GM20431 (cell line): Measurements from ENCODE around the gene TMEM26.

Experiments used
- in situ Hi-C: fragments of 300-500 bp; cut with MseI, MboI; formaldehyde crosslinking; loops from one replicate; pipeline ENCODE4 v1.15.0; 2020; ENCODE audit warnings: low sequenced_read_pairs; ENCODE audit not compliant: unreplicated experiment

TMEM26 gene

DNA sequence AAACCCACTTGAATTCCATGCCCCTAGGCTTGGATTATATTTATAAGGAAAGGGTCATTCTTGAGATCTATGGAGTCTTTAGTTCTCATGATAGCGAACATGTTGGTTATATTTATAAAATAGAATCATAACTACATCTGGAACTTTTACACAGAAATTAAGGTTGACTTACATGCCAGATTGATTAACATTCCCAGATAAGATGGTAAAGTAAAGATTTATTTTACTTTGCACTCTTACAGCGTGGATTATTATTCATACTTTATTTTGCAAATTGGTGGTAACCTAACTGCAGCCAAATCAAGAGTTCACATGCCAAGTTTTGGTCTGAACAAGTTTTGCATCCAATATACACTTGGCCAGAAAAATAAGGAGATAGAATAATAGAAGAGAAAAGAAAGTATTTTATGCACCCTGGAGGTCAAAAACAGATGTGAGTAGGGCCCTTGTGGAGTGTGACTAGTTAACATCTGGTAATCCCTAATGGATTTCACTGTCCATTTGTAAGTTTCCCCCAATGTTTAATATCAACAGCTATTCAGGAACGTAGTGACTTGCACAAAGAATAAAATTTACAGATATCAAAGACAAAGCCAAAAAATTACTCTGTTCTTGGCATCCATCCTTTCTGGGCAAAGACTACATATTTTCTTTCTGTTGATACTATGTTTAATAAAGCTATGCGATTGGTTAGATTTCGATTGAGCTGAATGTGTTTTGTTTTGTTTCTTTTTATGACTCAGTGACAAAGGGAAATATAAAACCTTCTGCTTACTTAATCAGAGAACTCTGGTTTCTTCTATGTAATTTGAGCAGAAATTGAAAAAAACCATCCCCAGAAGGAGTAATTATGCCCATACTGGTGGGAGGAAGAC is 10.1 kb upstream of the TMEM26 start:
- in situ Hi-C loops, result no loop called here

DNA sequence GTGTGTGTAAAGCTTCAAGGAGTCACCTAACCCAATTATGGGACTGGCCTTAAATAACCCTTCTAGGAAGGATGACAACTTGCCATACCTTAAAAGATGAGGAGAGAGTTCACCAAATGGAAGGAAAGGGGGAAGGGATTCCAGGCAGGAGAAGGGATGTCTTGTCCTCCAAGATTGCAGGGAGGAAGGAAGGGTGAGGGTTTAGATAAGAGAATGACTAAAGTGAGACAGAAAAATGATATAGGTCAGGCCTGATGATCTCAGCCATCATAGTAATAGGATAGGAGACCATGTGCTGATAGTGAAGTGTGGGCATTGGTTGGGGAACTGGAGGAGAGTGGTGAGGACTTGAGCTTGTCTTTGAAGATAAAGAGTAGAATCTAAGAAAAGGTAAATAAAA is 7.7 kb upstream of the TMEM26 start:
- in situ Hi-C loops, result no loop called here

DNA sequence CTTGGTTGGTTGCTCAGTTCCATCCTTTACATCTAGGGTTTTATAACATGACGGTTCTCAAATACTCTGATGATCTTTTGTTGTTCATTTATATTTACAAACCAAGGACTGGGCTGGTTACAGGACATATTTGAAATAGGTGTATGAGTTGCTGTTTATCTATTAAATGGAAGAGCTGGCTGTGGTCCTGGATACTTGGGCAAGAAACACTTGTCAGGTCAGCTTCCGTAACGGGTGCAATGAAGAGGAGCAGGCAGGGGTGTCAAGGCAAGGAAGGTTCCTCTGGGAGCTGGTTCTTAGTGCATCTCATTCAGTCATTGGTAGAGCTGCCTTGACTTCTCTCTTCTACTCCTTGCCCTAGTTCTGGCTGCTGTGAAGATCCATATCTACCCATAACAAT is 4.8 kb upstream of the TMEM26 start:
- in situ Hi-C loops, result no loop called here

DNA sequence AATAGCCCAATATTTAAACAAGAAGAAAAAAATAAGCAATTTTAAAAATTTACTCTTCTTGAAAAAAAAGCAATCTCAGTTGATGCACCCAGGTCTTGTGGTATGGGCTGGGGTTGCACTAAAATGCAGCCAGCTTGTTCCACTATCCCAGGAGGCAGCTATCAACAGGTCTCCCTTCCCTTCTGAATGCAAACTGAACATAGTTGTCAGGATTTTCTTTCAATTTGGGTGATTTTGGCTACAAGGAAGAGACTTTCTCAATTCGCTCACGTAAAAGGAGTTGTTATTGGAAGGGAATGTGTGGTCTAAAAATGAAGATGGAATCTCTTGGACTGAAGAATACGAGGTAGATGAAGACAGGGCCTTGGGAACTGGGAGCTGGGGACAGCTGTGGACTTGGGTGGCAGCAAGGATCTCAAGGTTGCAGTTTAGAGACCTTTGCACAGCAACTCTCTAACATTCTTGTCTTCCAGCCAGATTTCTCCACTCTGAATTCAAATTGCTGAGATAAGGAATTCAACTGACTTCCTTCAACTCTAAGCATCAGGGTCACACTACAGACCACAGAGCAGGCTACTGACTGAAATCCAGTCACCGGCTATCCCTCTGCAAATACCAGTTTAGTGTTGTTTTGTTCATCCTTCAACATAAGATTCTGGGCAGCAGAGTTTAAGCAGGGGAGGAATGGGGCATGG is 3.1 kb upstream of the TMEM26 start:
- in situ Hi-C loops, result no loop called here

DNA sequence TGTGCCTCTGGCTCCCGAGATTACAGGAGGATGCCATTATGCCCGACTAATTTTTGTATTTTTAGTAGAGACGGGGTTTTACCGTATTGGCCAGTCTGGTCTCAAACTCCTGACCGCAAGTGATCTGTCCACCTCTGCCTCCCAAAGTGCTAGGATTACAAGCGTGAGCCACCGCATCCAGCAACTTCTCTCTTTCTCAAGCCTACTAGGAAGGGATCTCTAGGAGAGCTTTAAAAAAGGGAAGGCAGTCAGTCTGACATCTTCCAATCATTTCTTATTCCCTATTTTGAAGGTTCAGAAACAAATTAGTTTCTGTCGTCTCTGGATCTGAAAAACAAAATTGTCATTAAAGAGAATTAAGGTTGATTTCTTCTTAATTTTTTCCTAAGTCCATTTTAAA is 2.5 kb upstream of the TMEM26 start:
- in situ Hi-C loops, result no loop called here

DNA sequence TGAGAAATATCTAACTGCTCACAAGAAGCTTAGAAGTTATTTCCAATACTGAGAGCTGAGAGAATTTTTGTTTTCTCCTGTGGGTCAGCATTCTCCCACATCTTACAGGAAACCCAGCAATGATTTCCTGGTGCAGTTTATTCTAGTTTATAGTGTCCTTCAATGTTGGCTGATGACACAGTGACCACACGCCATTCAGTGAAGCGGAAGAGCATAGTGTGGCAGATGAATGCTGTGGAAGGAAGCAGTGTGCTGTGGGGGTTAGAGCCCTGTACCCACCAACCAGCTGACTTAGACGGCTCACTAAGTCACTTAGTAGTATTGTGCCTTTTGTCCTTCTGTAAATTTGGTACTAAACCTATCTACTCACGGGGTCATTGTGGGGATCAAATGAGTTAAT is 1.4 kb upstream of the TMEM26 start:
- in situ Hi-C loops, result no loop called here

DNA sequence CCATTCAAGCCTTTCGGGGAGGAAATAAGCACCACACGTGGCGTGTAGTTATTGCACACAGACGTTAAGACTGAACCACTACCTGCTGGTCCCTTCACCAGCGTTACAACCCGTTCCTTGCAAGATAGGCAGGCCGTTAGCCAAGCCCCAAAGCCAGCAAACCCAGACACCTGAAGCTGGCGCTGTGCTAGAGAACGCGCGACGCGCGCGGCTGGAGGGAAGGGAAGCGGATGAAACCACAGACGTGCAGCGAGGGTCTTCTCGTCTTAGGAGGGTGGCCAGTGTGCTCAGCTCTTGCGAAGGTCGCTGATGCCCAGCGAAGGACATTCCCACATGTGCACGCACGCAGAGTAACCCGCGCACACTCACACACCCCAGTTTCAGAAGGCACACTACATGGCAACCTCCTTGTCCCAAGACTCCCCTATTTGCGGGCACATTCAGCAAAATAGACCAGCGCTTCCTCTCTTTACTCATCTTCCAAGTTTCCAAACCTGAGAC is 980 bp downstream of the TMEM26 start:
- in situ Hi-C loops, result no loop called here

DNA sequence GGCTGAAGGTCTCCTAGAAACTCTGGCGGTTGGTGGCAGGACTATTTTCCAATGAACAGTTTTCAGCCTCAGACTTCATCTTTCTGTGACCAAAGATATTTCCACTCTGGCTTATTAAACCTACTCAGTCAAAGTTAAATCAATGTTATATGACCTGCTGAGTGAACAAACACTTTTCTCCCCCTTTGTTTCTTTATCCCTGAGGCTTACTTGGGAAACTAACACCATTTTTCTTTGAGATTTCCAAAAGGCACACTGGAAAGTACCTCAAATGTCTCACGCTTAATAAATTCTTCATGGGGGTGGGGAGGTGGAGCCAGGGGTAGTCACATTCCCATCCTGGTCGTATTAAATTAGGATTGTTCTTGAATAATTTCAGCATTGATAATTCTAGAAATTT is 1.8 kb downstream of the TMEM26 start:
- in situ Hi-C loops, result no loop called here

DNA sequence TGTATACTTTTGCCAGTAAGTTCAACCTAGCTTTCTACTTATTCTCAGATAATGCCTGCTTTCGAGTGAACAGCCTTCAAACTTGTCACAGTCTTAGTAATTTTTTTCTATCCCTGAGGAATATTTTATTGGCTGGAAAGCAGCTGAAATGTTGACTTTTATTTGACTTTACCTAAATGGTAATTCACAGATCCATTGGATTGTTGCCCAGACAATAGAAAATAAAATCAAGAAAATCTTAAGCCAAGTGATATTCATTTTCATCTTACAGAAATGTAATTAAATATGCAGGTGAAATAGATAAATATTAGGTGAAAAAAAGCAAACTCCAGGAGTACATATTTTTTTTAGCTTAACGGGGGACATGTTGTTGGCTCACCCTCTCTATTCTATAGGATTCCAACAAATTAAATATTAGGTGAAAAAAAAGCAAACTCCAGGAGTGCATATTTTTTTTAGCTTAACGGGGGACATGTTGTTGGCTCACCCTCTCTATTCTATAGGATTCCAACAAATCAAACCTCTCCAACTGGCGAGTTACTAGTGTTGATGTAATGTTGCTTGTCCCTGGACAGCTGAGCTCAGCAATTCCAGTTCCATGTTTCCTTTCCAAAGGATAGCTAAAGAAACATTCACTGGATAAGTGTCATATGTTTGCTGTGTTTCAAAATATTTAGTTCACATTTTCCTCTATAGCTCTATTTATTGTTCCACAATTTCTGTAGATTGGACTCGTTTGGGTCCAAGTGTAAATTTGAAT is 4.2 kb downstream of the TMEM26 start:
- in situ Hi-C loops, result no loop called here

DNA sequence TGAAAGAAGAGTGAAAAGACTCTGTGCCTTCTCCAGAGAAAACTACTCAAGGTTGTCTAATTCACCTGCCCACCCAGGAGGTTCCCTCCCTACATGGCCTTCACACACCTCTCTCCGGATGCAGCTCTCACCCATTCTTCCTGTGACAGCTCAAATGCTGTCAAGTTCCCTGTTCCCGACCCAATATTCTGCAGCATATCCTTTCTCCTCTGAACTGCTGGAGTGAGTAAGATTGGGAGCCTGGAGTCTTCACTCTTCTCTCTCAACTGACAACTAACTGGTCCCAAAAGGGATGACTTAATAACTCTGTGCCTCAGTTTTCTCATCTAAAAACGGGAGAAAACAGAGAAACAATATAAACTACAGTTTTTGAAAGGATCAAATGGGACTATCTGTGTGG is 5.1 kb downstream of the TMEM26 start:
- in situ Hi-C loops, result no loop called here

DNA sequence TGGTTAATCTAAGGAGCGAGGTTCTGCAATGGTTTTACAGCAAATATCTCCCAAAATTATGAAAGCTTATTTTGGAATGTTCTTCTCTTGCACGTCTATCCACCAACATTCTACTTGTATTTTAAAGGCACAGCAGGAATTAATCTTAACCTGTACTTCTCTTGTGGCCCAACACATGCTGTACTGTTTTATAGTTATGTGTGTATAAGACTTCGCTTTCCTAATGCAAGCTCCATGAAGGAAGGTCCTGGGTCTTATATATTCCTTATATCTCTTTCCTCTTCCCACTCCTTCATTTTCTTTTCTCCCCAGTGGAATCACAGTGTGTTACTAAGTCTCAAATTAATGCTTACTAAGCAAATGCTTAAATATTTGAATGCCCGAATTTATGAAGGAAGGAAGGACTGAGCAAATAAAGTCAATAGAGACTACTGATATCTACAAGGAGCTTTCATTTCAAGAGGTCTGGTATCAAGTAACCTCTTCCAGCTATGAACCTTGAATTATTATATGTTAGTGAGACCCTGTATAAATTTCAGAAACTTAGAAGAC is 14.0 kb downstream of the TMEM26 start:
- in situ Hi-C loops, result no loop called here

DNA sequence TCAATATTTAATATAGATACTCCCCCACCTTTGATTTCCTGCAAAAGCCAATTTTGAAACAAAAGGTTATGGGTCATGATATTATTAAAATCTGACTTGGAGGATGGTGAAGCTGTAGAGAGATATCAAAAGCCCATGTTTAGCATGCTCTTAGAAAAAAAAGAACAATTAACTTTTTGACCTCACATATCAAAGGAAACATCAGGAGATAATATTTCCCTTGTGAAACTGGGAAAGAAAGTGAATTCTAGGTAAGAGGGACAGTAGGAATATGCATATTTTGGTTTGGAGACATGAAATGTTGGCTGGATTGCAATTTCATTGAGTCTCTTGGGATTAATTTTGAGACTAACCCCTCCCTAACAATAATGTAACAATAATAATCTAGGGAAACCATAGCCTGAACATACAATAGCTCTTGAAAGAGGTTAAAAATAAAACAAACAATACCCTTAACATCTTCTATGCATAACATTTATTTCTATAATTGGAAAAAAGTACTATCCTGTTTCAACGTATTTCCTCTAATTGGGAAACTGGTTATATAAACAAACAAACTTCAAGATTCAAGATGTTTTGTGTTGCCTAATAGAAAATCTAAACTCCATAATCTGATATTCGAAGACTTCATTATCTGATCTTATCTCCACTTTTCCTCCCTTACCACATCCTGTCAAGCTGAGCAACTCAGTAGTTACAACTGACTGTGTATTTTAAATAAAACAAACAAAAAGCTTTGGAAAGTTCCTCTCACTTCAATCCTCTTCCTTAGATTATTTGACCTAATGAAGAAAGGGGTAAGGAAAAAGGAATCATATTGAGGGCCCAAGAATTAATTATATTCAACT is 14.8 kb downstream of the TMEM26 start:
- in situ Hi-C loops, result no loop called here

DNA sequence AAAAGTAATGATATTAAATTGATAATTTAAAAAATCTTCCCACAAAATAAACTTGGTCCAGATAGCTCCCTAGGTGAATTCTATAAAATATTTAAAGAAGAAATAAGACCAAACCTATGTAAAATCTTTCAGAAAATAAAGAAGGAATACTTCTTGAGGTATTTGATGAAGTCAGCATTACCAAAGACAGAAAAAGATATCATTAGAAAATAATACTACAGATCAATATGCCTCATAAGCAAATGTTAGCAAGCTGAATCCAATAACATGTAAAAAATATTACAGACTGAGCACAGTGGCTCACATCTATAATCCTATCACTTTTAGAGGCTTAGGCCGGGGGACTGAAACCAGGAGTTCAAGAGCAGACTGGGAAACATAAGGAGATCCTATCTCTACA is 30.0 kb downstream of the TMEM26 start:
- in situ Hi-C loops, result no loop called here

DNA sequence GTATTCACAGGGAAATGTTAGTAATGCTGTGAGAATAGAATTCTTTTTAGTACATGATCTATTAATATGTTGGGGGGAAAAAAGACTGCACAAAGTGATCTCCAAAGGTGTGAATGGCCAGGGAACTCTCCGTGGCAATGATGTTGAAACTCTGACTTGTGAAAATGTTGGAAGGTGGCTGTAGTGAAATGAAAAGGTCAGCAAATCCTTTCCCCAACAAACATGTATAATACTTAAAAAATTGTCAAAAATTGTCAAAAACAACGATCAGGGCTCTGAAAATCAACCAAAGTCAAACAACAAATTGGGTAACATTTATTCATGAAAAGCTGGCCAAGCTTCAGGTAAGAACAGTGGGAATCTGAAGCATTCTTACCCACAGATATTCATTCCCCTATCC is 35.5 kb downstream of the TMEM26 start:
- in situ Hi-C loops, result no loop called here

DNA sequence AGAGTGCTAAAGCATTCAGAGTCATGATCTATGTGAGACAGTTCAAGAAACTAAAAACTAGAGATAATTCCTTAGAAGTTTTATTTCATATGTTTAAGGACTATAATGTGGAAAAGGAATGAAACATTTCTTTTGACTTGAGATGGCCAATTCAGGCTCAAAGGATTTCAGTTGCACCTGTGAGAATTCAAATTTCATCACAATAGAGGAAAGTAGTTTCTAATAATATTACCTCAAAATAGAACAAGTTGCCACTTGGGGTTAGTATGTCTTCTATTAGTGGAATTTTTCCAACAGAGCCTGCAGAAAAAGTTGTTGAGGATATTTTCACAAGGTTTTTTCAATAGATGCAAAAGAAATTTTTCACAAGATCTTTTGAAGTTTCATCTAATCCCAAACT is 37.4 kb downstream of the TMEM26 start:
- in situ Hi-C loops, result no loop called here

DNA sequence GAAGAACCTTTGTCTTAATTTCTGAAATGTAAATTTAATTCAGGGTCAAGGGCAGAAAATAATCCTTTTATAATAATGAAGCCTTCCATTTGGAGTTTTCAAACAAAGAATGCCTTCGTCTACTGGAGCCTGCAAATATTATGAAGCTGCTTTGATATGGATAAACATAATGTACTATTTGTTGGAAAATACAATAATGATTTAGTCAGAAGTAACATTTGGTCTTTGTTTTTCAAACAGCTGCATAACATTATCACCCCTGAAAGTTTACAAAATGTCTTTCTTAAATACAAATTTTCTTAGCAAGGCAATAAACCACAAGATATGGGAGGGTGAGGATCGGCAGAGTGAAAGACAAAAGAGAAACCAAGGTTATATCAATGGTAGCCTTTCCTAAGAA is 41.5 kb downstream of the TMEM26 start:
- in situ Hi-C loops, result no loop called here

DNA sequence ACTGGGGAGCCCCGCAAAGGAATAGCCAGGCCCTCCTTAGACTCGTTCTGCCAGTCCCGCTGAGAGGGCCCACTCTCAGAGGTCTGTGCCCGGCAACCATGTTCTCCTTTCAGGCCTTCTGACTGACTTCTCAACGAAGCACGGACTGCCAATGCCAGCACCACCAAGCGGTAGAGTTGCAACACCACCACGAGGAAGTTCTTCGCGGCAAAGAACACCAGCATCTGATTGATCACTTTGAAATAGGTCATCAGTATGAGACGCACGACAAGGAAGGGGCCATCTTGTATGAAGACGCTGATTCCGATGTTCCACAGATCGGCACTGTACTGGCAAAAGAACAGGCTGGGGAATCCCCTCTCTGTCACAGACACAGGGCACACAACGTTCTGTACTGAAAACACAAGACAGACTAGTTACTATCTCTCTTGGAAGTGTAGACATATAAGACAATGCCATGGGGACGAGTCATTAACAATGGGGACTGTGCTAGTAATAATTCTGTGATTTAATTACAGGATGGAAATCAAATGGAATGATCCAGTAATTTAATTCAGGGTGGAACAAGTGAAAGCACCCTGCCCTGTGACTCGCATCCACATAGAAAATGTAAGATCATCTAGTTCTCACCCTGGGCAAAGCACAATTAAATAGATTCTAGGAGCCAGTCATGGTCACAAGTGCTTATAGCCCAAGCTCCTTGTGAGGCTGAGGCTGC is 42.7 kb downstream of the TMEM26 start:
- in situ Hi-C loops, result no loop called here

DNA sequence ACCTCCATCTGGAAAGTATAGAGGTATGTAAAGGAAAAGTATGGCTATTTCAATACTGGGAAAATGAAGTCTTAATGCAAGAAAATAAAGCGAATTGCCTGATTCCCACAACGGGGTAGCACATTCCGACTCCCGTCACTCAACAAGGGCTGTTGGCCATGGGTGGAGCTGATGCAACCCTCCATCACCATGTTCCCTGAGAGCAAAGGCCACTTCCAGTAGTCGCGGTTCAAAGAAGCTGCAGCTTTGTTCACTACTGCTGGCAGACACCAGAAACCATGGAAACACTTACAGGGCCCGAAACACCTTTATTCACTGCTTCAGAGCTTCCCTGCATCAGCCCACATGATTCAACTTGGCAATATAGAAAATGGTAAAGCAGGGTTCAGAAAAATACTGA is 44.0 kb downstream of the TMEM26 start:
- in situ Hi-C loops, result no loop called here

DNA sequence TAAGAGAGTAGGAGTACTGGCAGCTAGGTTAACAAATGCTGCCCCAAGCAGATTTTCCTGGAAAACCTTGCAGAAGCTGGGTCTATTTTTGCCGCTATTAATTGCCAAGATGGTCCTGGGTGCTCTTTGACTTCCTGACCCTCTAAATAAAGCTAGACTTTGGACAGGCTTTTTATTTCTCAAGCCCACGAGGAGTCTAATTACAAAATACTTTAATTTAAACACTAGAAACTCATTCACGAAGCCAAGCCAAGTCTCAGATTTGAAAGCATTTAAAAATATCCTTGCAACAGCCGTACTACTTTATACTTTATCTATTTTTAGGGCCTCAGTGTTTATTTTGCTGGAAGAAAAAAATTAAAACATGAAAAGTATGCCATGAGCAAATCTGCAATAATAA is 45.1 kb downstream of the TMEM26 start:
- in situ Hi-C loops, result no loop called here
